B cell (primary cell): ENCODE data around the gene DUSP16.

Source experiments
- EZH2 ChIP-seq: IDR thresholded peaks from 2 replicates; pipeline ENCODE4 v1.6.1; 2012; ENCODE audit warnings: borderline replicate concordance, low read depth, mild to moderate bottlenecking, moderate library complexity, low read length; ENCODE audit not compliant: insufficient read depth, poor library complexity, severe bottlenecking
- TF ChIP-seq, protein P1 (sequence below): fragments of 200-600 bp; IDR thresholded peaks from one replicate; pipeline ENCODE4 v1.8.0; 2022; ENCODE audit warnings: antibody characterized with exemption, mild to moderate bottlenecking

DNA sequence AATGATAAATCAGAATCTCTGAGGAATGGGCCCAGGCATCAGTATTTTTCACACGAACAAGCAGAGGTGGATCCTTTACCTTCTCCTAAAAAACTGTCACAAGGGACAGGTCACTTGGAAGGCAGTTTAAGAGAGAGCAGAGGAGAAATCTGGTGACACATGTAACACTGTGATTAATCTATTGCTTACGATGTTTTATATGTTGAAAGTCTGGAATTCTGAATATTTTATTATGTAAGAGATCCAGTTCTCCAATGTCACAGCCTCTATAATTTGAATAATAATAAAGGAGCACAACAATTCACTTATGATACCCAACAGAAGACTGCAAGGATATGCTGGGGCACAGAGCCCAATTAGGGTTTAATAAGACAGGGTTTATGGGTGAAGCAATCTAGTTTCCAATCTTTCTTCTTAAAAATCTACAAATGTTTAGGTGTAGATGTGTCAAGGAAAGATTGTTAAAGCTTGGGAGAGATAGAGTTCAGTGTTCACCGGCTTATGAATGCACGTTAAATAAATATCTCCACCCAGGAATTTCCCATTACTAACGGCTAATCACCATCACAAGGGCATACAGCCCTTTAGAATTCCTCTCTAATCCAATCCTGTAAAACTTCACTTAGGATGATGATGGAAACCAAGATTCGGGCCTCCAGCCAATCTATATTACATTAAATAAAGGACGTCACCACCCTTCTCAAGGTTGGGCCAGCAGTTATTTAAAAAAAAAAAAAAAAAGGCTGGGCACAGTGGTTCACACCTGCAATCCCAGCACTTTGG is 23.4 kb downstream of the DUSP16 start:
- TF ChIP-seq, protein P1, sequence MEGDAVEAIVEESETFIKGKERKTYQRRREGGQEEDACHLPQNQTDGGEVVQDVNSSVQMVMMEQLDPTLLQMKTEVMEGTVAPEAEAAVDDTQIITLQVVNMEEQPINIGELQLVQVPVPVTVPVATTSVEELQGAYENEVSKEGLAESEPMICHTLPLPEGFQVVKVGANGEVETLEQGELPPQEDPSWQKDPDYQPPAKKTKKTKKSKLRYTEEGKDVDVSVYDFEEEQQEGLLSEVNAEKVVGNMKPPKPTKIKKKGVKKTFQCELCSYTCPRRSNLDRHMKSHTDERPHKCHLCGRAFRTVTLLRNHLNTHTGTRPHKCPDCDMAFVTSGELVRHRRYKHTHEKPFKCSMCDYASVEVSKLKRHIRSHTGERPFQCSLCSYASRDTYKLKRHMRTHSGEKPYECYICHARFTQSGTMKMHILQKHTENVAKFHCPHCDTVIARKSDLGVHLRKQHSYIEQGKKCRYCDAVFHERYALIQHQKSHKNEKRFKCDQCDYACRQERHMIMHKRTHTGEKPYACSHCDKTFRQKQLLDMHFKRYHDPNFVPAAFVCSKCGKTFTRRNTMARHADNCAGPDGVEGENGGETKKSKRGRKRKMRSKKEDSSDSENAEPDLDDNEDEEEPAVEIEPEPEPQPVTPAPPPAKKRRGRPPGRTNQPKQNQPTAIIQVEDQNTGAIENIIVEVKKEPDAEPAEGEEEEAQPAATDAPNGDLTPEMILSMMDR, result no peak
- no peak for TF ChIP-seq EZH2
